HepG2 (cell line): ENCODE results near the gene ELF1. TPM values are rescaled to one million over a fixed set of nuclear protein-coding genes. Genes with fewer than 3 reads are reported as not detected.
A peak's percentile ranks its signal among the peaks of the same experiment; 100 is the strongest.

Experiments used
- ARNT ChIP-seq: fragments of 450-650 bp; IDR thresholded peaks from 2 replicates; pipeline ENCODE4 v1.6.1; 2017
- CEBPG ChIP-seq: IDR thresholded peaks from 2 replicates; pipeline ENCODE4 v1.6.1; 2016
- GLI4 ChIP-seq: sonication (generic); formaldehyde crosslinking; IDR thresholded peaks from 2 replicates; pipeline ENCODE4 v1.5.1; 2020; ENCODE audit warnings: missing genetic modification reagents, mild to moderate bottlenecking, moderate library complexity, borderline replicate concordance
- KAT2B ChIP-seq: fragments of 150-350 bp; IDR thresholded peaks from 2 replicates; pipeline ENCODE4 v1.6.1; 2014; ENCODE audit warnings: low read depth, low read length, borderline replicate concordance
- KAT7 ChIP-seq: IDR thresholded peaks from 2 replicates; pipeline ENCODE4 v1.6.1; 2018; ENCODE audit warnings: borderline replicate concordance, missing compliant biosample characterization
- KLF6 ChIP-seq: IDR thresholded peaks from 2 replicates; pipeline ENCODE4 v1.8.0; 2016; ENCODE audit warnings: missing biosample characterization, missing genetic modification reagents
- MAFF ChIP-seq: IDR thresholded peaks from 2 replicates; pipeline ENCODE4 v1.6.1; 2011; ENCODE audit warnings: low read depth, low read length, improper control_type of control experiment
- NFIC ChIP-seq: IDR thresholded peaks from 2 replicates; pipeline ENCODE4 v1.6.1; 2012; ENCODE audit warnings: mild to moderate bottlenecking, low read length, inconsistent platforms
- NR2C2 ChIP-seq: sonication (generic); formaldehyde crosslinking; IDR thresholded peaks from 2 replicates; pipeline ENCODE4 v1.4.0; 2020; ENCODE audit warnings: missing genetic modification reagents, mild to moderate bottlenecking, moderate library complexity, borderline replicate concordance
- PCBP2 ChIP-seq: fragments of 200-400 bp; formaldehyde crosslinking; optimal IDR thresholded peaks from 2 replicates; pipeline ENCODE3; 2018; ENCODE audit warnings: low read length, low read depth; ENCODE audit not compliant: poor library complexity, severe bottlenecking
- PHF8 ChIP-seq: sonication (generic); formaldehyde crosslinking; IDR thresholded peaks from 2 replicates; pipeline ENCODE4 v1.5.0; 2020; ENCODE audit warnings: missing genetic modification reagents
- RFX3 ChIP-seq: IDR thresholded peaks from 2 replicates; pipeline ENCODE4 v1.6.1; 2016; ENCODE audit warnings: missing biosample characterization, missing genetic modification reagents
- THAP11 ChIP-seq: IDR thresholded peaks from 2 replicates; pipeline ENCODE4 v1.6.1; 2016; ENCODE audit warnings: missing biosample characterization, missing genetic modification reagents
- ZFAT ChIP-seq: sonication (generic); formaldehyde crosslinking; conservative IDR thresholded peaks from 2 replicates; pipeline ENCODE4 v1.8.1; 2023; ENCODE audit warnings: missing genetic modification reagents, inconsistent platforms
- ZNF383 ChIP-seq: sonication (generic); formaldehyde crosslinking; IDR thresholded peaks from 2 replicates; pipeline ENCODE4 v1.4.0; 2020; ENCODE audit warnings: missing genetic modification reagents, mild to moderate bottlenecking, borderline replicate concordance
- ZNF564 ChIP-seq: sonication (generic); formaldehyde crosslinking; IDR thresholded peaks from 2 replicates; pipeline ENCODE4 v1.8.1; 2023; ENCODE audit warnings: mild to moderate bottlenecking, missing genetic modification reagents
- ZNF652 ChIP-seq: IDR thresholded peaks from 2 replicates; pipeline ENCODE4 v1.6.1; 2016; ENCODE audit warnings: low read depth, borderline replicate concordance
- ZNF792 ChIP-seq: IDR thresholded peaks from 2 replicates; pipeline ENCODE4 v1.6.1; 2016
- polyA plus RNA-seq, 8 experiments: library from polyadenylated mRNA; depleted of rRNA in 3 of 8; stranded (reverse) in 7 of 8; unstranded in 1 of 8; fragments of >200 nt; fragmentation: Illumina TruSeq in 4 of 8; extraction: Trizol in 4 of 8; gene quantifications; 2 replicates each; pipeline versions ENCODE4 v1.2.1 to v1.2.3, GENCODE V29; 2011 to 2016; ENCODE audit warnings: low read depth in 4 of 8, missing spikeins in 1 of 8, mixed read lengths in 1 of 8; ENCODE audit not compliant: insufficient read depth in 1 of 8
- total RNA-seq, 5 experiments: library from RNA; depleted of rRNA; stranded (reverse); fragments of >200 nt; fragmentation: Illumina TruSeq; extraction: Trizol; gene quantifications; 2 replicates each; pipeline ENCODE4 v1.2.3, GENCODE V29; 2016; ENCODE audit warnings: low read depth in 1 of 5
- TF ChIP-seq, protein P1 (sequence below): sonication (generic); formaldehyde crosslinking; IDR thresholded peaks from 2 replicates; pipeline ENCODE4 v1.4.0; 2020; ENCODE audit warnings: missing genetic modification reagents, mild to moderate bottlenecking, borderline replicate concordance
- TF ChIP-seq, protein P2 (sequence below): IDR thresholded peaks from 2 replicates; pipeline ENCODE4 v1.6.1; 2018; ENCODE audit warnings: missing genetic modification reagents
- TF ChIP-seq, protein P3 (sequence below): IDR thresholded peaks from 2 replicates; pipeline ENCODE4 v1.6.1; 2012; ENCODE audit warnings: low read depth, low read length, improper control_type of control experiment
- TF ChIP-seq, protein P4 (sequence below), 2 experiments: fragments of 450-650 bp in 1 of 2; sonication (generic) in 1 of 2; formaldehyde crosslinking; IDR thresholded peaks; 2 replicates each; pipeline versions ENCODE4 v1.5.0 to v1.8.0; 2020 to 2022; ENCODE audit warnings: mild to moderate bottlenecking in 1 of 2, missing genetic modification reagents in 1 of 2
- TF ChIP-seq, protein P5 (sequence below): sonication (generic); formaldehyde crosslinking; conservative IDR thresholded peaks from 2 replicates; pipeline ENCODE4 v1.8.0; 2022; ENCODE audit warnings: mild to moderate bottlenecking, moderate library complexity, missing genetic modification reagents

ELF1 gene
- total and polyA plus RNA-seq, 2 of the 13 experiments (the other 11 are each of a cell fraction or from before 2014, with no cell fraction given) = 24.6 to 71.5 TPM

DNA sequence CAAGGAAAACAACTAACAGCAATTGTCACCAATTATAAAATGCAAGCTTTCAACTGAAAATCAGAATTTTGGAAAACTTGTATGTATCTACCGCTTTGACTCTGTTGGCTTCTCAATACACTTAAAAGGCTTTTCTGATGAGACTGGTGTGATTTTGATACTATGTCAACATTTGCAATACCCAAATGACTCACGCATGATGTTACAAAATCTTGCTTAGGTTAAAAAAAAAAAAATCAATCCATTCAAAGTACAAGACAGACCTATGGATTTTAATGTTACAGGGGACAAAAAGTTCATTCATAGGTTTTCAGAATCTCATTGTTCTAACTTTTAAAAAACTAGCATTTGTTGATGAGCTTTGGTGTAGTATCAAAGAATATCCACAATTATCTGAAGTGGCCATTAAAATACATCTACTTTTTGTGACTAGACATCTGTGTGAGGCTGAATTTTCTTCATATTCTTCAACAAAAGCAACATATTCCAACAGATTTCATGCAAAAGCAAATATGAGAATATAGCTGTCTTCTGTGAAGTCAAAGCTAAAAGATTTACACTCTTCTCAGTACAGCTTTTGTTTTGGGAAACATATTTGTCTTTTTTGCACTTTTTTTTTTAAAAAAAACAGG is 10.7 kb downstream of the ELF1 start (continued):
- TF ChIP-seq ZNF564 (no peak), NFIC (peak; percentile 91), CEBPG (CRISPR knock-in tag) (peak; percentile 86), PHF8 (no peak), MAFF (no peak), NR2C2 (CRISPR knock-in tag) (no peak), THAP11 (CRISPR knock-in tag) (peak; percentile 27; the same call in 1 of the 2 replicates), KLF6 (CRISPR knock-in tag) (no peak), KAT7 (CRISPR knock-in tag) (no peak), PCBP2 (no peak), ZNF383 (CRISPR knock-in tag) (no peak), ZNF652 (CRISPR knock-in tag) (peak; percentile 22; the same call in 1 of the 2 replicates), RFX3 (CRISPR knock-in tag) (no peak), ZNF792 (CRISPR knock-in tag) (no peak), KAT2B (peak; percentile 84), ARNT (no peak), ZFAT (CRISPR knock-in tag) (no peak), GLI4 (CRISPR knock-in tag) (no peak)
- TF ChIP-seq, protein P1, sequence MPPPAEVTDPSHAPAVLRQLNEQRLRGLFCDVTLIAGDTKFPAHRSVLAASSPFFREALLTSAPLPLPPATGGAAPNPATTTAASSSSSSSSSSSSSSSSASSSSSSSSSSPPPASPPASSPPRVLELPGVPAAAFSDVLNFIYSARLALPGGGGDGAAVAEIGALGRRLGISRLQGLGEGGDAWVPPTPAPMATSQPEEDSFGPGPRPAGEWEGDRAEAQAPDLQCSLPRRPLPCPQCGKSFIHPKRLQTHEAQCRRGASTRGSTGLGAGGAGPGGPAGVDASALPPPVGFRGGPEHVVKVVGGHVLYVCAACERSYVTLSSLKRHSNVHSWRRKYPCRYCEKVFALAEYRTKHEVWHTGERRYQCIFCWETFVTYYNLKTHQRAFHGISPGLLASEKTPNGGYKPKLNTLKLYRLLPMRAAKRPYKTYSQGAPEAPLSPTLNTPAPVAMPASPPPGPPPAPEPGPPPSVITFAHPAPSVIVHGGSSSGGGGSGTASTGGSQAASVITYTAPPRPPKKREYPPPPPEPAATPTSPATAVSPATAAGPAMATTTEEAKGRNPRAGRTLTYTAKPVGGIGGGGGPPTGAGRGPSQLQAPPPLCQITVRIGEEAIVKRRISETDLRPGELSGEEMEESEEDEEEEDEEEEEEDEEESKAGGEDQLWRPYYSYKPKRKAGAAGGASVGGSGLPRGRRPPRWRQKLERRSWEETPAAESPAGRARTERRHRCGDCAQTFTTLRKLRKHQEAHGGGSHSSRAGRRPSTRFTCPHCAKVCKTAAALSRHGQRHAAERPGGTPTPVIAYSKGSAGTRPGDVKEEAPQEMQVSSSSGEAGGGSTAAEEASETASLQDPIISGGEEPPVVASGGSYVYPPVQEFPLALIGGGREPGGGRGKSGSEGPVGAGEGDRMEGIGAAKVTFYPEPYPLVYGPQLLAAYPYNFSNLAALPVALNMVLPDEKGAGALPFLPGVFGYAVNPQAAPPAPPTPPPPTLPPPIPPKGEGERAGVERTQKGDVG (CRISPR knock-in tag) = no peak
- TF ChIP-seq, protein P2, sequence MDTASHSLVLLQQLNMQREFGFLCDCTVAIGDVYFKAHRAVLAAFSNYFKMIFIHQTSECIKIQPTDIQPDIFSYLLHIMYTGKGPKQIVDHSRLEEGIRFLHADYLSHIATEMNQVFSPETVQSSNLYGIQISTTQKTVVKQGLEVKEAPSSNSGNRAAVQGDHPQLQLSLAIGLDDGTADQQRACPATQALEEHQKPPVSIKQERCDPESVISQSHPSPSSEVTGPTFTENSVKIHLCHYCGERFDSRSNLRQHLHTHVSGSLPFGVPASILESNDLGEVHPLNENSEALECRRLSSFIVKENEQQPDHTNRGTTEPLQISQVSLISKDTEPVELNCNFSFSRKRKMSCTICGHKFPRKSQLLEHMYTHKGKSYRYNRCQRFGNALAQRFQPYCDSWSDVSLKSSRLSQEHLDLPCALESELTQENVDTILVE (CRISPR knock-in tag) = peak; percentile 17; the same call in 1 of the 2 replicates
- TF ChIP-seq, protein P3, sequence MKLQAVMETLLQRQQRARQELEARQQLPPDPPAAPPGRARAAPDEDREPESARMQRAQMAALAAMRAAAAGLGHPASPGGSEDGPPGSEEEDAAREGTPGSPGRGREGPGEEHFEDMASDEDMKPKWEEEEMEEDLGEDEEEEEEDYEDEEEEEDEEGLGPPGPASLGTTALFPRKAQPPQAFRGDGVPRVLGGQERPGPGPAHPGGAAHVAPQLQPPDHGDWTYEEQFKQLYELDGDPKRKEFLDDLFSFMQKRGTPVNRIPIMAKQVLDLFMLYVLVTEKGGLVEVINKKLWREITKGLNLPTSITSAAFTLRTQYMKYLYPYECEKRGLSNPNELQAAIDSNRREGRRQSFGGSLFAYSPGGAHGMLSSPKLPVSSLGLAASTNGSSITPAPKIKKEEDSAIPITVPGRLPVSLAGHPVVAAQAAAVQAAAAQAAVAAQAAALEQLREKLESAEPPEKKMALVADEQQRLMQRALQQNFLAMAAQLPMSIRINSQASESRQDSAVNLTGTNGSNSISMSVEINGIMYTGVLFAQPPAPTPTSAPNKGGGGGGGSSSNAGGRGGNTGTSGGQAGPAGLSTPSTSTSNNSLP = peak; percentile 99
- TF ChIP-seq, protein P4, sequence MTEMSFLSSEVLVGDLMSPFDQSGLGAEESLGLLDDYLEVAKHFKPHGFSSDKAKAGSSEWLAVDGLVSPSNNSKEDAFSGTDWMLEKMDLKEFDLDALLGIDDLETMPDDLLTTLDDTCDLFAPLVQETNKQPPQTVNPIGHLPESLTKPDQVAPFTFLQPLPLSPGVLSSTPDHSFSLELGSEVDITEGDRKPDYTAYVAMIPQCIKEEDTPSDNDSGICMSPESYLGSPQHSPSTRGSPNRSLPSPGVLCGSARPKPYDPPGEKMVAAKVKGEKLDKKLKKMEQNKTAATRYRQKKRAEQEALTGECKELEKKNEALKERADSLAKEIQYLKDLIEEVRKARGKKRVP (CRISPR knock-in tag; IDR thresholded peaks at IDR 0.05) = peak in 1 of 2 experiments; percentile 58; a peak in 2 of 4 replicates
- TF ChIP-seq, protein P5, sequence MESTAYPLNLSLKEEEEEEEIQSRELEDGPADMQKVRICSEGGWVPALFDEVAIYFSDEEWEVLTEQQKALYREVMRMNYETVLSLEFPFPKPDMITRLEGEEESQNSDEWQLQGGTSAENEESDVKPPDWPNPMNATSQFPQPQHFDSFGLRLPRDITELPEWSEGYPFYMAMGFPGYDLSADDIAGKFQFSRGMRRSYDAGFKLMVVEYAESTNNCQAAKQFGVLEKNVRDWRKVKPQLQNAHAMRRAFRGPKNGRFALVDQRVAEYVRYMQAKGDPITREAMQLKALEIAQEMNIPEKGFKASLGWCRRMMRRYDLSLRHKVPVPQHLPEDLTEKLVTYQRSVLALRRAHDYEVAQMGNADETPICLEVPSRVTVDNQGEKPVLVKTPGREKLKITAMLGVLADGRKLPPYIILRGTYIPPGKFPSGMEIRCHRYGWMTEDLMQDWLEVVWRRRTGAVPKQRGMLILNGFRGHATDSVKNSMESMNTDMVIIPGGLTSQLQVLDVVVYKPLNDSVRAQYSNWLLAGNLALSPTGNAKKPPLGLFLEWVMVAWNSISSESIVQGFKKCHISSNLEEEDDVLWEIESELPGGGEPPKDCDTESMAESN (CRISPR knock-in tag) = no peak
